ENCODE data around the gene MGA. TPM values are rescaled to one million over a fixed set of nuclear protein-coding genes. Genes with fewer than 3 reads are reported as not detected.
"Not testable (repeated sequence)": the region's sequence is repeated elsewhere in the genome, so short reads cannot be mapped to it uniquely, and the experiment has no call there.

The MGA gene
- total RNA-seq, 3 donors from 2014 or later (not counting 1 experiment from before 2014, with no cell fraction given): 54.9 to 75.0 (median 71.3) TPM

DNA sequence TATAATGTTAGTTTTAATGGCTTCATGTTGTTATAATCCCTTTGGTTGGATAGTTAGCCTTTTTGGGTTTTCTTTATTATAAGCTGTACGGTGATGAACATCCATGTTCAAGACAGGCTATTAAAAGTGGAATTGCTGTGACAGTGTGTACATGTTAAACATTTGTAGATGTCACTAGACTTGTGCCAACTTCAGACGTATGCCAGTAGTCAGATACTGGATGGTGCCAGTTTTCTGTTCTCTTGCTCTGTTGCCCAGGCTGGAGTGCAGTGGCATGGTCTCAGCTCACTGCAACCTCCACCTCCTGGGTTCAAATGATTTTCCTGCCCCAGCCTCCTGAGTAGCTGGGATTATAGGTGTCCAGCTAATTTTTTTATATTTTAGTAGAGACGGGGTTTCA, 54.1 kb downstream of the MGA start:
- Histone ChIP-seq H3K9me3 (ENCODE audit: control insufficient read depth, insufficient read depth, low read length) (no peaks in the 10 kb centered on the region), H3K27ac (ENCODE audit: low read length) (no peak overlapping the region), H3K27me3 (ENCODE audit: control insufficient read depth, insufficient read depth, low read length) (no peaks in the 10 kb centered on the region), H3K36me3 (ENCODE audit: control insufficient read depth, insufficient read depth, low read length) (peaks cover 44% of the 10 kb centered on the region), H3K4me1 (ENCODE audit: control insufficient read depth, insufficient read depth, low read length) (no peaks in the 10 kb centered on the region), H3K4me3 (ENCODE audit: low read length) (no peak overlapping the region)
- ATAC-seq (no peak), DNase-seq (no peak)
- WGBS (ENCODE audit: insufficient coverage): 95% methylated on average over 3 of the region's 3 CpGs
- H3K27ac Mint-ChIP-seq: no peak overlapping the region
- peaks cover 19% of the 10 kb centered on the region for H3K36me3 Mint-ChIP-seq
- no peaks in the 10 kb centered on the region for H3K9me3 Mint-ChIP-seq
- no peak overlapping the region for H3K4me3 Mint-ChIP-seq
- H3K27me3 Mint-ChIP-seq (ENCODE audit: low read depth in 2 of 2): no peaks in the 10 kb centered on the region
- intact Hi-C loops (cut with micrococcal nuclease): no loop called here
- peaks cover 0 to 8% of the 10 kb centered on the region in 2 donors for H3K4me1 Mint-ChIP-seq
- TF ChIP-seq, protein P1, sequence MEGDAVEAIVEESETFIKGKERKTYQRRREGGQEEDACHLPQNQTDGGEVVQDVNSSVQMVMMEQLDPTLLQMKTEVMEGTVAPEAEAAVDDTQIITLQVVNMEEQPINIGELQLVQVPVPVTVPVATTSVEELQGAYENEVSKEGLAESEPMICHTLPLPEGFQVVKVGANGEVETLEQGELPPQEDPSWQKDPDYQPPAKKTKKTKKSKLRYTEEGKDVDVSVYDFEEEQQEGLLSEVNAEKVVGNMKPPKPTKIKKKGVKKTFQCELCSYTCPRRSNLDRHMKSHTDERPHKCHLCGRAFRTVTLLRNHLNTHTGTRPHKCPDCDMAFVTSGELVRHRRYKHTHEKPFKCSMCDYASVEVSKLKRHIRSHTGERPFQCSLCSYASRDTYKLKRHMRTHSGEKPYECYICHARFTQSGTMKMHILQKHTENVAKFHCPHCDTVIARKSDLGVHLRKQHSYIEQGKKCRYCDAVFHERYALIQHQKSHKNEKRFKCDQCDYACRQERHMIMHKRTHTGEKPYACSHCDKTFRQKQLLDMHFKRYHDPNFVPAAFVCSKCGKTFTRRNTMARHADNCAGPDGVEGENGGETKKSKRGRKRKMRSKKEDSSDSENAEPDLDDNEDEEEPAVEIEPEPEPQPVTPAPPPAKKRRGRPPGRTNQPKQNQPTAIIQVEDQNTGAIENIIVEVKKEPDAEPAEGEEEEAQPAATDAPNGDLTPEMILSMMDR (IDR thresholded peaks at IDR 0.05): no peak

DNA sequence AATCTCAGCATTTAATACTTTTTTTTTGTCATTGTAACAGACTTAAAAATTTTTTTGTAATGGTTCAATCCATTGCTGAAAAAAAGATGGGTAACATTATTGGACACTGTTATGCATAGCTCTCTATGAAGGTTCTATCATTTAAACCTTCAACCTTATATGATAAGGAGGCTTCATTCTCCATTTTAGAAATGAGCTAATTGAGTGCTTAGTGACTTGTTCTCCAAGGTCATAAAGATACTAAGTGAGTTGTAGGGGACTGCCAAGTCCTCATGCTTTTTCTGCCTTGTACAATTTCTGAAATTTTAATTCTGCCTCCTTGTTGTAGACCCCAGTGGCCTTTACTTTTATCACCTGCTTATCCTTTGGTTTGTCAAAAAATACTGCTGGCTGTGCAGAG, 56.7 kb downstream of the MGA start:
- H3K36me3 ChIP-seq (ENCODE audit: control insufficient read depth, insufficient read depth, low read length): peaks cover 22% of the 10 kb centered on the region
- Mint-ChIP-seq H3K9me3 (no peaks in the 10 kb centered on the region), H3K4me1 (peaks cover 0 to 8% of the 10 kb centered on the region in 2 donors), H3K4me3 (no peak overlapping the region), H3K27ac (no peak overlapping the region), H3K27me3 (ENCODE audit: low read depth in 2 of 2) (no peaks in the 10 kb centered on the region), H3K36me3 (peaks cover 10% of the 10 kb centered on the region)
- no peaks in the 10 kb centered on the region for H3K27me3 ChIP-seq (ENCODE audit: control insufficient read depth, insufficient read depth, low read length)
- H3K4me3 ChIP-seq (ENCODE audit: low read length): no peak overlapping the region
- DNase-seq (no peak), ATAC-seq (no peak)
- TF ChIP-seq, protein P1 (IDR thresholded peaks at IDR 0.05): no peak
- intact Hi-C loops (cut with micrococcal nuclease): no loop called here
- no peak overlapping the region for H3K27ac ChIP-seq (ENCODE audit: low read length)
- H3K9me3 ChIP-seq (ENCODE audit: control insufficient read depth, insufficient read depth, low read length): no peaks in the 10 kb centered on the region
- H3K4me1 ChIP-seq (ENCODE audit: control insufficient read depth, insufficient read depth, low read length): no peaks in the 10 kb centered on the region

DNA sequence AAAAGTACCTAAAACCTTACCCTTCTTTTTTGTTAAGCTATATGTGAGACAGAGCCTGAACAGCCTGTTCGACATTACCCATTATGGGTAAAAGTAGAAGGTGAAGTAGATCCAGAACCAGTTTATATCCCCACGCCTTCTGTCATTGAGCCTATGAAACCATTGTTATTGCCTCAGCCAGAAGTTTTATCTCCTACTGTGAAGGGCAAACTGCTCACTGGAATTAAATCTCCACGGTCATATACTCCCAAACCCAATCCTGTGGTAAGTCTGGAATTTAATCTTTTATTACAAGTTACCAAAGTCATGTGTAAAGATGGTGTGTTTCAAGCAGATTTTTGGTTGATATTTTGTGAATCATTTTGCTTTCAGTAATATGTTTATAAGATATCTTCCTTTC, 66.9 kb downstream of the MGA start:
- 100% methylated on average over 3 of the region's 3 CpGs for WGBS (ENCODE audit: insufficient coverage)
- H3K36me3 ChIP-seq (ENCODE audit: control insufficient read depth, insufficient read depth, low read length): peaks cover 19% of the 10 kb centered on the region

DNA sequence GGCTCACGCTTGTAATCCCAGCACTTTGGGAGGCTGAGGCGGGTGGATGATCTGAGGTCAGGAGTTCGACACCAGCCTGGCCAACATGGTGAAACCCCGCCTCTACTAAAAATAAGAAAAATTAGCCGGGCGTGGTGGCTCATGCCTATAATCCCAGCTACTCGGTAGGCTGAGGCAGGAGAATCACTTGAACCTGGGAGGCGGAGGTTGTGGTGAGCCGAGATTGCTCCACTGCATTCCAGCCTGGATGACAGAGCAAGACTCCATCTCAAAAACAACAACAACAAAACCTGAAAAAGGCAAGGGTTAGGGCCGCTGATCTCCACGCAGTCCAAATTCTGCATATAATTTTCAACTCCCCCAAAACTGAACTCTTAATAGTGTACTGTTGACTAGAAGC, 67.9 kb downstream of the MGA start:
- ATAC-seq; H3K27ac ChIP-seq (ENCODE audit: low read length); H3K4me1 ChIP-seq (ENCODE audit: control insufficient read depth, insufficient read depth, low read length); H3K4me1 Mint-ChIP-seq; DNase-seq; H3K27ac Mint-ChIP-seq; H3K4me3 ChIP-seq (ENCODE audit: low read length); H3K27me3 Mint-ChIP-seq (ENCODE audit: low read depth in 2 of 2); H3K4me3 Mint-ChIP-seq; H3K27me3 ChIP-seq (ENCODE audit: control insufficient read depth, insufficient read depth, low read length); H3K36me3 Mint-ChIP-seq; H3K9me3 ChIP-seq (ENCODE audit: control insufficient read depth, insufficient read depth, low read length); H3K9me3 Mint-ChIP-seq; intact Hi-C loops (cut with micrococcal nuclease): not testable (repeated sequence)
- peaks cover 21% of the 10 kb centered on the region for H3K36me3 ChIP-seq (ENCODE audit: control insufficient read depth, insufficient read depth, low read length)
- 97% methylated on average over 11 of the region's 11 CpGs for WGBS (ENCODE audit: insufficient coverage)

More for the DNA sequence above, 66.9 kb downstream of the MGA start:
- Mint-ChIP-seq H3K4me1 (peaks cover 6 to 11% of the 10 kb centered on the region in 2 donors), H3K9me3 (no peaks in the 10 kb centered on the region), H3K27ac (no peak overlapping the region), H3K27me3 (ENCODE audit: low read depth in 2 of 2) (no peaks in the 10 kb centered on the region), H3K4me3 (no peak overlapping the region), H3K36me3 (peaks cover 7% of the 10 kb centered on the region)
- Histone ChIP-seq H3K4me3 (ENCODE audit: low read length) (no peak overlapping the region), H3K4me1 (ENCODE audit: control insufficient read depth, insufficient read depth, low read length) (no peaks in the 10 kb centered on the region), H3K9me3 (ENCODE audit: control insufficient read depth, insufficient read depth, low read length) (no peaks in the 10 kb centered on the region), H3K27ac (ENCODE audit: low read length) (no peak overlapping the region), H3K27me3 (ENCODE audit: control insufficient read depth, insufficient read depth, low read length) (no peaks in the 10 kb centered on the region)
- TF ChIP-seq, protein P1 (IDR thresholded peaks at IDR 0.05): no peak
- DNase-seq (no peak), ATAC-seq (no peak)
- intact Hi-C loops (cut with micrococcal nuclease): no loop called here

Data from natural killer cell (primary cell).